Neural cell (in vitro differentiated cells): Measurements from ENCODE around the gene SGIP1. TPM values are rescaled to one million over a fixed set of nuclear protein-coding genes. Genes with fewer than 3 reads are reported as not detected.

Experiments used
- H2AFZ ChIP-seq: fragments of 200-600, 300-800 bp; sonication (generic), shearing (Covaris generic); 2 replicates; pipeline ENCODE4 v1.6.0; 2014; ENCODE audit warnings: low read depth, mild to moderate bottlenecking, antibody characterized with exemption, low read length, moderate library complexity
- H3F3A ChIP-seq: fragments of 200-600 bp; shearing (Covaris generic); 2 replicates; pipeline ENCODE4 v1.6.1; 2016; ENCODE audit warnings: mild to moderate bottlenecking, moderate library complexity, mixed read lengths, antibody characterized with exemption, low read length; ENCODE audit not compliant: insufficient read depth, poor library complexity, severe bottlenecking
- H3K27ac ChIP-seq: fragments of 200-600, 300-800 bp; sonication (generic), shearing (Covaris generic); 2 replicates; pipeline ENCODE4 v1.5.1; 2014; ENCODE audit warnings: mild to moderate bottlenecking, low read length, moderate library complexity
- H3K27me3 ChIP-seq: fragments of 300-800, 200-600 bp; sonication (generic), shearing (Covaris generic); 2 replicates; pipeline ENCODE4 v1.6.0; 2014; ENCODE audit warnings: mild to moderate bottlenecking, low read depth, low read length, moderate library complexity; ENCODE audit not compliant: insufficient read depth
- H3K36me3 ChIP-seq: fragments of 300-800, 200-600 bp; sonication (generic), shearing (Covaris generic); 2 replicates; pipeline ENCODE4 v1.5.1; 2014; ENCODE audit warnings: mild to moderate bottlenecking, antibody characterized with exemption, low read length, moderate library complexity; ENCODE audit not compliant: insufficient read depth
- H3K4me2 ChIP-seq: fragments of 300-800, 200-600 bp; sonication (generic), shearing (Covaris generic); 2 replicates; pipeline ENCODE4 v1.6.0; 2014; ENCODE audit warnings: mild to moderate bottlenecking, low read length
- H3K4me3 ChIP-seq: fragments of 300-800, 200-600 bp; sonication (generic), shearing (Covaris generic); 2 replicates; pipeline ENCODE4 v1.5.1; 2014; ENCODE audit warnings: mild to moderate bottlenecking, low read length, moderate library complexity
- H3K79me2 ChIP-seq: fragments of 200-600 bp; shearing (Covaris generic); replicated peaks from 2 replicates; pipeline ENCODE4 v1.6.0; 2014; ENCODE audit warnings: mild to moderate bottlenecking, low read length, moderate library complexity; ENCODE audit not compliant: insufficient read depth
- H3K9ac ChIP-seq: fragments of 300-800, 200-600 bp; sonication (generic), shearing (Covaris generic); 2 replicates; pipeline ENCODE4 v1.6.1; 2016; ENCODE audit warnings: mild to moderate bottlenecking, low read length, mixed read lengths
- H3K9me2 ChIP-seq: fragments of 200-600 bp; shearing (Covaris generic); 2 replicates; pipeline ENCODE4 v1.6.1; 2016; ENCODE audit warnings: mild to moderate bottlenecking, low read length, mixed read lengths; ENCODE audit not compliant: insufficient read depth
- H3K9me3 ChIP-seq: fragments of 200-600, 300-800 bp; sonication (generic), shearing (Covaris generic); 2 replicates; pipeline ENCODE4 v1.6.1; 2016; ENCODE audit warnings: mild to moderate bottlenecking, mixed run types, low read length, moderate library complexity, mixed read lengths
- H4K20me1 ChIP-seq: fragments of 200-600 bp; shearing (Covaris generic); 2 replicates; pipeline ENCODE4 v1.6.1; 2016; ENCODE audit warnings: mild to moderate bottlenecking, mixed run types; ENCODE audit not compliant: insufficient read depth
- CTCF ChIP-seq: fragments of 450-650 bp; IDR thresholded peaks from 2 replicates; pipeline ENCODE4 v1.5.1; 2014; ENCODE audit warnings: antibody characterized with exemption, mild to moderate bottlenecking, moderate library complexity; ENCODE audit not compliant: poor library complexity, severe bottlenecking
- EP300 ChIP-seq: fragments of 450-650 bp; conservative IDR thresholded peaks from 2 replicates; pipeline ENCODE4 v1.6.1; 2014; ENCODE audit warnings: antibody characterized with exemption, mild to moderate bottlenecking, moderate library complexity; ENCODE audit not compliant: poor library complexity, severe bottlenecking
- EZH2 ChIP-seq: fragments of 200-600, 300-800 bp; shearing (Covaris generic), sonication (generic); IDR thresholded peaks from 2 replicates; pipeline ENCODE4 v1.6.1; 2014; ENCODE audit warnings: antibody characterized with exemption, low read length, borderline replicate concordance, mild to moderate bottlenecking; ENCODE audit not compliant: insufficient read depth, poor library complexity, severe bottlenecking
- MXI1 ChIP-seq: fragments of 450-650 bp; conservative IDR thresholded peaks from 2 replicates; pipeline ENCODE4 v1.6.1; 2014; ENCODE audit warnings: antibody characterized with exemption, mild to moderate bottlenecking; ENCODE audit not compliant: poor library complexity, severe bottlenecking
- POLR2AphosphoS5 ChIP-seq: IDR thresholded peaks from 2 replicates; pipeline ENCODE4 v1.6.1; 2012
- RAD21 ChIP-seq: fragments of 450-650 bp; conservative IDR thresholded peaks from 2 replicates; pipeline ENCODE4 v1.6.1; 2014; ENCODE audit warnings: antibody characterized with exemption, mild to moderate bottlenecking, moderate library complexity
- REST ChIP-seq: IDR thresholded peaks from 2 replicates; pipeline ENCODE4 v1.6.1; 2012; ENCODE audit warnings: borderline replicate concordance
- SMC3 ChIP-seq: fragments of 450-650 bp; conservative IDR thresholded peaks from 2 replicates; pipeline ENCODE4 v1.6.1; 2014; ENCODE audit warnings: antibody characterized with exemption, mild to moderate bottlenecking, moderate library complexity; ENCODE audit not compliant: poor library complexity
- TAF1 ChIP-seq: IDR thresholded peaks from 2 replicates; pipeline ENCODE4 v1.6.1; 2012; ENCODE audit warnings: low read depth
- polyA plus RNA-seq: library from polyadenylated mRNA; depleted of rRNA; stranded (reverse); fragments of >200 nt; gene quantifications from 2 replicates; pipeline ENCODE4 v1.2.3, GENCODE V29; 2014

SGIP1 gene
- polyA plus RNA-seq, 1 donor from 2014 or later: 50.5 TPM

GRCh38 chr1:66628926-66629325 lies 95.0 kb downstream of the SGIP1 start:
- no peaks in the 10 kb centered on the region for H3K27me3 ChIP-seq
- H3K9me3 ChIP-seq: no peaks in the 10 kb centered on the region
- no peaks in the 10 kb centered on the region for H3K9me2 ChIP-seq
- H3K79me2 ChIP-seq: no peaks in the 10 kb centered on the region
- H3F3A ChIP-seq: no peaks in the 10 kb centered on the region
- H3K4me3 ChIP-seq: no peak overlapping the region
- no peaks in the 10 kb centered on the region for H4K20me1 ChIP-seq
- H3K27ac ChIP-seq: no peak overlapping the region
- TF ChIP-seq SMC3 (no peak), CTCF (no peak), EZH2 (no peak), MXI1 (no peak), POLR2AphosphoS5 (no peak), EP300 (no peak), REST (no peak), RAD21 (no peak), TAF1 (no peak)
- no peak overlapping the region for H3K9ac ChIP-seq
- peaks cover 12% of the 10 kb centered on the region for H3K36me3 ChIP-seq
- H2AFZ ChIP-seq: no peak overlapping the region
- no peak overlapping the region for H3K4me2 ChIP-seq

GRCh38 chr1:66633159-66633558 lies 99.2 kb downstream of the SGIP1 start:
- Histone ChIP-seq H2AFZ (no peak overlapping the region), H3F3A (no peaks in the 10 kb centered on the region), H3K4me3 (no peak overlapping the region), H3K4me2 (no peak overlapping the region), H3K9me3 (no peaks in the 10 kb centered on the region), H3K9ac (no peak overlapping the region), H3K27me3 (no peaks in the 10 kb centered on the region), H3K36me3 (no peaks in the 10 kb centered on the region), H3K27ac (no peak overlapping the region), H3K79me2 (no peaks in the 10 kb centered on the region), H3K9me2 (no peaks in the 10 kb centered on the region), H4K20me1 (no peaks in the 10 kb centered on the region)
- TF ChIP-seq EP300 (no peak), SMC3 (no peak), CTCF (no peak), RAD21 (no peak), TAF1 (no peak), MXI1 (no peak), POLR2AphosphoS5 (no peak), EZH2 (no peak), REST (no peak)
